ENCODE results near the gene DDX20. TPM values are rescaled to one million over a fixed set of nuclear protein-coding genes. Genes with fewer than 3 reads are reported as not detected.

DDX20 gene
- total RNA-seq, 4 donors from 2014 or later, result 16.8 to 24.4 (median 21.5) TPM

DNA sequence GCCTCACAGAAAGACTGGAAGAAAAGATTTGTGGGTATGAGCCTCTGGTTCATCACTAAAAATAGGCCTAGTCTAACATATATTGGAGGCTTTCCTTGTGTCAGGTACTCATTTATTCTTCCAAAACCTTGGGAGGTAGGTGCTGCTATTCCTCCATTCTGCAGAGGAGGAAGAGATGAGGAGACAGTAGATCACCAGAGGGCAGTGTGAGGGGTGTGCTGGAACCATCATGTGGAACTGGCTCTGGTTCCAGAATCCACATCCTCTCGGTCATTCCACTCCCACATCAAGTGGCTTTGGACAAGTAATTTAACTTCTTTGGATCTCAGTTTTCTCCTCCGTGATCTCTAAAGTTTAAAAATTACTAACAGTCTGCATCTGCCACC is 9.1 kb upstream of the DDX20 start:
- TF ChIP-seq, protein P1, sequence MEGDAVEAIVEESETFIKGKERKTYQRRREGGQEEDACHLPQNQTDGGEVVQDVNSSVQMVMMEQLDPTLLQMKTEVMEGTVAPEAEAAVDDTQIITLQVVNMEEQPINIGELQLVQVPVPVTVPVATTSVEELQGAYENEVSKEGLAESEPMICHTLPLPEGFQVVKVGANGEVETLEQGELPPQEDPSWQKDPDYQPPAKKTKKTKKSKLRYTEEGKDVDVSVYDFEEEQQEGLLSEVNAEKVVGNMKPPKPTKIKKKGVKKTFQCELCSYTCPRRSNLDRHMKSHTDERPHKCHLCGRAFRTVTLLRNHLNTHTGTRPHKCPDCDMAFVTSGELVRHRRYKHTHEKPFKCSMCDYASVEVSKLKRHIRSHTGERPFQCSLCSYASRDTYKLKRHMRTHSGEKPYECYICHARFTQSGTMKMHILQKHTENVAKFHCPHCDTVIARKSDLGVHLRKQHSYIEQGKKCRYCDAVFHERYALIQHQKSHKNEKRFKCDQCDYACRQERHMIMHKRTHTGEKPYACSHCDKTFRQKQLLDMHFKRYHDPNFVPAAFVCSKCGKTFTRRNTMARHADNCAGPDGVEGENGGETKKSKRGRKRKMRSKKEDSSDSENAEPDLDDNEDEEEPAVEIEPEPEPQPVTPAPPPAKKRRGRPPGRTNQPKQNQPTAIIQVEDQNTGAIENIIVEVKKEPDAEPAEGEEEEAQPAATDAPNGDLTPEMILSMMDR (IDR thresholded peaks at IDR 0.05; ENCODE audit: low read depth), result no peak

DNA sequence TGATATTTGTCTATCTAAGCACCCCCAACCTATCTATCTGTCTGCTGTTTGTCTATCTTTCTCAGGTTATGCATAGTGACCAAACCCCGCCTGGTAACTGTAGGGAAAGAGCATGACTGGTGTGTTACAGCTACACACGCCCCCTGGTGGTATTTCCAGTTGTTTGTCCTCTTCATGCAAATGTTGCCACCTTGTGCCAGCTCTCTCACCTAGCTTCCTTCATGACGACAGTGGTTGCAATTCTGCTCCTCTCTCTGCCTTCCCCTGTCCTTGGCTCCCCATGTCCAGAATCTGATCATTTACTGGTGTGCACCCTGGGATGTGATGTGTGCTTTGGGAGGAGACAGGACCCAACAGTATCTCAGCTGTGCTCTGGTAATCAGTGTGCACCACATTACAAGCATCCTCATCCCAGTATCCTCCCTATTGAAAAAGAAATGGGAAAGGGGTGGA is 8.4 kb upstream of the DDX20 start:
- TF ChIP-seq, protein P1 (IDR thresholded peaks at IDR 0.05; ENCODE audit: low read depth), result no peak

DNA sequence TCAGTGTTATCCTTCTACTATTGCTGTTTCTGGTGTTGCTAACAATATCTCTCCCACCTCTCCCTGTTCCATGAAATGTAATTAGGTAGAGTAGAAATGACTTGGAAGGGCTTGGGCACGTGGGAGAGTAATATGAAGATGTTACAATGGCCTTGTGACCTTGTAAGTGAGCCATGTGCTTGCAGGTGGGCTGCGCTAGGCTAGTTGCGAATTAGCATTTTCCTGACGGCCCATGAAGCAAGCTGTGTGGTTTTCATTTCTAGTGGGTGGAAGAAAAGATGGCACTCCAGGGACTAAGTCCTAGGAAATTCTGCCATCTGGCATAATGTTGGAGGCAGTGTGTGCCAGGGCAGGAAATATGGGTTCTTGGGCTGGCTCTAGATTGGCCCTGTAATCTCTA is 7.8 kb upstream of the DDX20 start:
- TF ChIP-seq, protein P1 (IDR thresholded peaks at IDR 0.05; ENCODE audit: low read depth), result no peak

DNA sequence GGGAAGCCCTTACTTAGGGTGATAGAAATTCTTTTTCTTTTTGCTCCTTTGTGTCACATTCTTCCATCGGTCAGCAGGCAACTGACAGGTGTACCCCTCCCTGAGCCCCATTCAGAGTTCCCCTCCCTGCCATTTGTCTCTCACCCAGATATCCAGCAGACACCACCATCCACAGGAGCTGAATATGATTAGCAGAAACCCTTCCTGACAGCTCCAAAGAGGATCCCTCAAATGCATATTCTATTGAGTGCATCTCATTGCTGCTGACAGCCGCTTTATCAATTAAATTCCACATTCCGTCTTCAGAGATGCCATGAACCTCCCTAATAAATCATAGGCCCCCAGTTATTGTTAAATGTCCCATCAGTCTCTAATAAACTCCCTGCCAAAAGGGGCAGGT is 6.1 kb upstream of the DDX20 start:
- TF ChIP-seq, protein P1 (IDR thresholded peaks at IDR 0.05; ENCODE audit: low read depth), result no peak

DNA sequence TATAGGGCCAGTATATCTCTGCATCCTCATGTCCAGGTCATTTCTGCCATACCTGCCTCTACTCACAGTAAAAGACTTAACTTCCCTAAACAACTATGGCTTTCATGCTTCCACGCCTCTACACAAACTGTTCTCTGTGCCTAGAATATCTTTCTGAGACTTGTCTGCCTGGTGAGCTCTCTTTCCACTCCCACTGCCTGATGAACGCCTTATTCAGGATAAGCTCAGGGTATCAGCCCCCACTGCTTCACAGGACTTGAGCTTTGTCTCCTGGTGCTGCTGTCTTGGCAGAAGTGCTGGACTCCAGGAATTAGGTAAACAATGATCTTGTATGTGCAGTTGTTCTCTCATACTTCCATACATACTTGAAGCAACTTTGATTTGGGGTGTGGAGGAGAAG is 4.8 kb upstream of the DDX20 start:
- TF ChIP-seq, protein P1 (IDR thresholded peaks at IDR 0.05; ENCODE audit: low read depth), result no peak

DNA sequence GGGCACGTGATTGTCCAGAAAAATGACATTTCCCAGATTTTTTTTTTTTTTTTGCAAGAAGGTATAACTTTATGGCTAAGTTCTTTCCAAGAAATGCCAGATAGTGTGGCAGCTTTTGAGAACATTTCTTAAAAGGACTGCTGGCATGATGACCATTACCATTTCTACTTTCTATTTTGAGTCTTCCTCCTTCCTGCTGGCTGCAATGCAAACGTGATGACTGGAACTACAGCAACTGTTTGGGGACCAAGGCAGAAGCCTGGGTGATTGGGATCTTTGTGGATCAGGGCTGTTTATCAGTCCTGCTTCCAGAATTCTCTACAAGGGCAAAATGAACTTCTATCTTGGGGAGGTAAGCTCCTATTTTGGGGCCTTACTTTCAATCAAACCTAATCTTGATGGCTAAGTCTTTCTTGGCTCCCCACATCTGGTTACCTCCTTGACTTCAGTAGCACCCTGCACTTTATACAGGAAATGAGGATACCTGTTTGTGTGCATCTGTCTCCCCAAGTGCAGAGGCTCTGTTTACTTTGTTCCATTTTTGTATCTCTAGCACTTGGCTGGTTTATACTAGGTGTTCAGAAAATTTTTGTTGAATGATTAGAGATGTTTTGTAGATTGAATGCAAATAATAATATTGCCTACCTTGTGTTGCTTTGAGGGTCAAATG is 3.7 kb upstream of the DDX20 start:
- TF ChIP-seq, protein P1 (IDR thresholded peaks at IDR 0.05; ENCODE audit: low read depth), result no peak

DNA sequence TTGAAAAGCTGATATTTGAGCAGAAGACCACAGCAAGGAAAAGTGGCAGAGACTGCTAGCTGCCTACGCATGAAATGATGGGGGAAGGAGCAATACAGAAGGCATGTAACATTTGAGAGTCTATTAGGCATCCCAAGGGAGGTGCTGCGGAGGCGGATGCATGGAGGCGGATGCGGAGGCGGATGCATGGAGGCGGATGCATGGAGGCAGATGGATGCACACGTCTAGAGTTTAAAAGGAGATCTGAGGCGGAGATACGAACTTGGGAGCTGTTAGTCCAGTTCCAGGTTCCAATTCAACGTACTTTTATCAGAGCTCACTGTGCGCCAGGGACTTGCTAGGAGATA is 744 bp upstream of the DDX20 start:
- TF ChIP-seq, protein P1 (IDR thresholded peaks at IDR 0.05; ENCODE audit: low read depth), result no peak

Data from subcutaneous adipose tissue (tissue), 4 donors.